Activated CD4-positive, alpha-beta T cell treated with anti-CD3 and anti-CD28 coated beads, Interleukin-2, Interleukin-6, amounts not matched to agents 100 ng/mL and 50 ng/mL, durations not matched to agents 16 hours and 8 hours (primary cell): ENCODE data around the gene ZNF660.

Source experiments
- DNase-seq: peaks from one replicate; pipeline ENCODE4 v3.0.0-alpha.2; 2020

ZNF660 gene

DNA sequence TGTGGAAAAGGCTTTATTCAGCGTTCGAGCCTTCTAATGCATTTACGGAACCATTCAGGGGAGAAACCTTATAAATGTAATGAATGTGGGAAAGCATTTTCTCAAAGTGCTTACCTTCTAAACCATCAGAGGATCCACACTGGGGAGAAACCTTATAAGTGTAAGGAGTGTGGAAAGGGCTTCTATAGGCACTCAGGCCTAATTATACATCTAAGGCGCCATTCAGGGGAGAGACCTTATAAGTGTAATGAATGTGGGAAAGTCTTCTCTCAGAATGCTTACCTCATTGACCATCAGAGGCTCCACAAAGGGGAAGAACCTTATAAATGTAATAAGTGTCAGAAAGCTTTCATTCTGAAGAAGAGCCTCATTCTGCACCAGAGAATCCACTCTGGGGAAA lies 57.6 kb downstream of the ZNF660 start:
- DNase-seq: no peak

DNA sequence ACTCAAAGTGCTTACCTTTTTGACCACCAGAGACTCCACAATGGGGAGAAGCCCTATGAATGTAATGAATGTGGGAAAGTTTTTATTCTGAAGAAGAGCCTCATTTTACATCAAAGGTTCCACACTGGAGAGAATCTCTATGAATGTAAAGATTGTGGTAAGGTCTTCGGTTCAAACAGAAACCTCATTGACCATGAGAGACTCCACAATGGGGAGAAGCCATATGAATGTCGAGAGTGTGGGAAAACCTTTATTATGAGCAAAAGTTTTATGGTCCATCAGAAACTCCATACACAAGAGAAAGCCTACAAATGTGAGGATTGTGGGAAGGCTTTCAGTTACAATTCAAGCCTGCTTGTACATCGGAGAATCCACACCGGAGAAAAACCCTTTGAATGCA lies 58.3 kb downstream of the ZNF660 start:
- no peak for DNase-seq

DNA sequence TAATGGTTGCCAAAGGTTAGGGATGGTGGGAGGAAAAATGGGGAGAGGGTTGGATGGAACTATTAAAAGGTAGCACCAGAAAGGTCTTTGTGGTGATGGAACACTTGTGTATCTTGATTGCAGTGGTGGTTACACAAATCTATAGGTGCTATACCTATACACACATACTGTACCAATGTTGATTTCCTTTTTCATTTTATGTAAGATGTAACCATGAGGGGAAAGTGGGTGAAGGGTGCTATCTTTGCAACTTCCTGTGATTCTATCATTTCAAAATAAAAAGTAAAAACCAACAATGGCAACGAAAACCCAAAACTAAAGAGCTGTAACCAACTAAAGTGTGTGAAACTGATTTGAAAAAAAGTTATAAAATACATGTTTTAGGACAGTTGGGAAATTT lies 63.0 kb downstream of the ZNF660 start:
- no peak for DNase-seq

DNA sequence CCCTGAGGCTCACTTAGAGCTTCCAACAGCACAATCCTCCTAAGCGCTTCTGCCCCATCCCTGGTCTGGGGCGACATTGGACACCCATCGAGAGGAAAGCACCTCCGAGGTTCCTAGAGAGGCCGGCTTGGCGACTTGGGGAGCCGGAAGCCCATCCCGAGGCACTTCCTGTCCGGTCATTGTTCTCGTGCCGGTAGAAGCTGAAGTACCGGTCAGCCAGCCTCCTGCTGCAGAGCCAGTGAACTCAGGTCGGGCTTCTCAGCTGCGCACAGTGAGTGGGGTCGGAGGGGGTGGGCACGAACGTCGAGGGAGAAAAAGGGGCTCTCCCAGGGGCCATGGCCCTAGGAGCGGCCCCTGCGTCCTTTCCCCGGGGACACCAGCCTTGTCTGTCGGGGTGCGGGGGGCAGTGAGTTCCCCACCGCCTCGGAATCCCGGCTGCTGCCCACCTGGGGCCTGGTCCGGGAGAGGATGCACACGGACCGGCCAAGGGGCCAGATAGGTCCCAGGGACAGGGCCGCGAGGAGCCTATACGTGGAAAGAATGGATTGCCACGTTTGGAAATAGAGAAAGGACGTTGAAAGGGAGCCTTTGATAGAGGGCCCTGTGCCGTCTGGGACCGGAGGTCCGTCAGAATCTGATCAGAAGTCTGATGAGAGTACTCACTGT lies 63.9 kb downstream of the ZNF660 start, which contains the start of gene ZNF35:
TSS of gene ZNF35 (plus strand) at position 169 of the 666 bp plus-strand sequence. CDS start 2,336 bp downstream, outside the sequence.
- DNase-seq: peak; percentile 65
